ENCODE measurements around the gene RAPGEFL1. TPM values are rescaled to one million over a fixed set of nuclear protein-coding genes. Genes with fewer than 3 reads are reported as not detected.
"Not testable (repeated sequence)": the region's sequence is repeated elsewhere in the genome, so short reads cannot be mapped to it uniquely, and the experiment has no call there.

RAPGEFL1 gene
- 0.66 and 1.3 TPM in 2 replicates for total RNA-seq (2012; rRNA removed)

- Histone ChIP-seq H3K4me3 (ENCODE audit: low read length) (peak within 1 kb of the TSS; percentile 67), H3K4me2 (ENCODE audit: low read length) (peak within 1 kb of the TSS; percentile 82), H3K4me1 (ENCODE audit: control insufficient read depth, insufficient read depth, low read length) (peaks cover 24% of the 10 kb centered on the region), H3K9me3 (replicated peaks; ENCODE audit: low read length) (no peaks in the 10 kb centered on the region), H3K9ac (ENCODE audit: low read depth, low read length) (no peak within 1 kb of the TSS), H3K36me3 (ENCODE audit: insufficient read depth, low read length) (peaks cover 25% of the 10 kb centered on the region), H3K27me3 (ENCODE audit: control insufficient read depth, insufficient read depth, low read length) (no peaks in the 10 kb centered on the region)
These were observed at the start of gene RAPGEFL1 for GRCh38 chr17:40177275-40177874. Gene RAPGEFL1 (plus strand): TSS chr17:40177470. CDS start chr17:40177862, 392 bp downstream.

GRCh38 chr17:40129498-40129897 is 47.8 kb upstream of the RAPGEFL1 start:
- Histone ChIP-seq H3K27me3 (ENCODE audit: control insufficient read depth, insufficient read depth, low read length) (no peaks in the 10 kb centered on the region), H3K36me3 (ENCODE audit: insufficient read depth, low read length) (peaks cover 73% of the 10 kb centered on the region), H3K4me3 (ENCODE audit: low read length) (no peak overlapping the region), H3K4me2 (ENCODE audit: low read length) (no peak overlapping the region), H3K9me3 (replicated peaks; ENCODE audit: low read length) (no peaks in the 10 kb centered on the region), H3K4me1 (ENCODE audit: control insufficient read depth, insufficient read depth, low read length) (peaks cover 7% of the 10 kb centered on the region), H3K9ac (ENCODE audit: low read depth, low read length) (no peak overlapping the region)

- H3K9me3 ChIP-seq (replicated peaks; ENCODE audit: low read length): no peaks in the 10 kb centered on the region
- H3K4me3 ChIP-seq (ENCODE audit: low read length): no peak overlapping the region
- no peak overlapping the region for H3K4me2 ChIP-seq (ENCODE audit: low read length)
- H3K27me3 ChIP-seq (ENCODE audit: control insufficient read depth, insufficient read depth, low read length): no peaks in the 10 kb centered on the region
- H3K4me1 ChIP-seq (ENCODE audit: control insufficient read depth, insufficient read depth, low read length): peaks cover 2% of the 10 kb centered on the region
- peaks cover 81% of the 10 kb centered on the region for H3K36me3 ChIP-seq (ENCODE audit: insufficient read depth, low read length)
- no peak overlapping the region for H3K9ac ChIP-seq (ENCODE audit: low read depth, low read length)
These were observed 46.8 kb upstream of the RAPGEFL1 start for GRCh38 chr17:40130352-40131042.

GRCh38 chr17:40134184-40134583 is 43.1 kb upstream of the RAPGEFL1 start:
- Histone ChIP-seq H3K27me3 (ENCODE audit: control insufficient read depth, insufficient read depth, low read length) (no peaks in the 10 kb centered on the region), H3K36me3 (ENCODE audit: insufficient read depth, low read length) (peaks cover 78% of the 10 kb centered on the region), H3K4me1 (ENCODE audit: control insufficient read depth, insufficient read depth, low read length) (peaks cover 4% of the 10 kb centered on the region), H3K9ac (ENCODE audit: low read depth, low read length) (no peak overlapping the region), H3K4me2 (ENCODE audit: low read length) (no peak overlapping the region), H3K4me3 (ENCODE audit: low read length) (no peak overlapping the region), H3K9me3 (replicated peaks; ENCODE audit: low read length) (no peaks in the 10 kb centered on the region)

GRCh38 chr17:40135817-40136216 is 41.5 kb upstream of the RAPGEFL1 start:
- Histone ChIP-seq H3K9me3 (replicated peaks; ENCODE audit: low read length) (no peaks in the 10 kb centered on the region), H3K27me3 (ENCODE audit: control insufficient read depth, insufficient read depth, low read length) (no peaks in the 10 kb centered on the region), H3K4me3 (ENCODE audit: low read length) (no peak overlapping the region), H3K4me1 (ENCODE audit: control insufficient read depth, insufficient read depth, low read length) (peaks cover 8% of the 10 kb centered on the region), H3K9ac (ENCODE audit: low read depth, low read length) (no peak overlapping the region), H3K36me3 (ENCODE audit: insufficient read depth, low read length) (peaks cover 62% of the 10 kb centered on the region), H3K4me2 (ENCODE audit: low read length) (no peak overlapping the region)

- H3K27me3 ChIP-seq (ENCODE audit: control insufficient read depth, insufficient read depth, low read length): no peaks in the 10 kb centered on the region
- peak overlapping the region; percentile 72 for H3K4me3 ChIP-seq (ENCODE audit: low read length)
- H3K9me3 ChIP-seq (replicated peaks; ENCODE audit: low read length): no peaks in the 10 kb centered on the region
- peak overlapping the region; percentile 78 for H3K9ac ChIP-seq (ENCODE audit: low read depth, low read length)
- peaks cover 22% of the 10 kb centered on the region for H3K4me1 ChIP-seq (ENCODE audit: control insufficient read depth, insufficient read depth, low read length)
- peaks cover 37% of the 10 kb centered on the region for H3K36me3 ChIP-seq (ENCODE audit: insufficient read depth, low read length)
- peak overlapping the region; percentile 82 for H3K4me2 ChIP-seq (ENCODE audit: low read length)
These were observed 37.7 kb upstream of the RAPGEFL1 start for GRCh38 chr17:40139566-40140058.

DNA sequence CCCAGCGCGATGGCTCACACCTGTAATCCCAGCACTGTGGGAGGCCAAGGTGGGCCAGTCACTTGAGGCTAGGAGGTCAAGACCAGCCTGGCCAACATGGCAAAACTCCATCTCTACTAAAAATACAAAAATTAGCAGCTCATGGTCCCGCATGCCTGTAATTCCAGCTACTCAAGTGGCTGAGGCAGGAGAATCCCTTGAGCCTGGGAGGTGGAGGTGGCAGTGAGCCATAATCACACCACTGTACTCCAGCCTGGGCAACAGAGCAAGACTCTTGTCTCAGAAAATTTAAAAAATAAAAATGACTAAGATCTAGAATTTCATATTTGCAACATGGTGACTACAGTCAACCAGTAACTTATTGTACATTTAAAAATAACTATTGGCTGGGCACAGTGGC is 34.1 kb upstream of the RAPGEFL1 start:
- not testable (repeated sequence) for H3K27me3 ChIP-seq (ENCODE audit: control insufficient read depth, insufficient read depth, low read length); H3K4me2 ChIP-seq (ENCODE audit: low read length); H3K9ac ChIP-seq (ENCODE audit: low read depth, low read length); H3K4me3 ChIP-seq (ENCODE audit: low read length); H3K9me3 ChIP-seq (replicated peaks; ENCODE audit: low read length)
- H3K4me1 ChIP-seq (ENCODE audit: control insufficient read depth, insufficient read depth, low read length): peaks cover 22% of the 10 kb centered on the region
- peaks cover 24% of the 10 kb centered on the region for H3K36me3 ChIP-seq (ENCODE audit: insufficient read depth, low read length)

DNA sequence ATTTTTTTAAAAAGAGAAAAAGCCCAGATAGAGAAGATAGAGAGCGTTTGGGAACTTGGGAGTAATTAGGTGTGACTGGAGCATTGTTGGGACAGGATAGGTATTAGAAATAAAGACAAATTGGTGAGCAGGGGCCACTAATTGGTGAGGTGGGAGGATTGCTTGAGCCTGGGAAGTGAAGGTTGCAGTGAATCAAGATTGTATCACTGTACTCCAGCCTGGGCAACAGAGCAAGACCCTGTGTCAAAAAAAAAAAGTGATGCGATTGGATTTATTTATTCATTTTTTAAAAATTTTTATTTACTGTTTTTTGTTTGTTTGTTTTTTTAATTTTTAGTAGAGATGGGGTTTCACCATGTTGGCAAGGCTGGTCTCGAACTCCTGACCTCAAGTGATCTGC is 31.8 kb upstream of the RAPGEFL1 start:
- Histone ChIP-seq H3K4me1 (ENCODE audit: control insufficient read depth, insufficient read depth, low read length) (peaks cover 14% of the 10 kb centered on the region), H3K4me3 (ENCODE audit: low read length) (no peak overlapping the region), H3K9ac (ENCODE audit: low read depth, low read length) (no peak overlapping the region), H3K9me3 (replicated peaks; ENCODE audit: low read length) (no peaks in the 10 kb centered on the region), H3K36me3 (ENCODE audit: insufficient read depth, low read length) (peaks cover 46% of the 10 kb centered on the region), H3K27me3 (ENCODE audit: control insufficient read depth, insufficient read depth, low read length) (no peaks in the 10 kb centered on the region), H3K4me2 (ENCODE audit: low read length) (no peak overlapping the region)

DNA sequence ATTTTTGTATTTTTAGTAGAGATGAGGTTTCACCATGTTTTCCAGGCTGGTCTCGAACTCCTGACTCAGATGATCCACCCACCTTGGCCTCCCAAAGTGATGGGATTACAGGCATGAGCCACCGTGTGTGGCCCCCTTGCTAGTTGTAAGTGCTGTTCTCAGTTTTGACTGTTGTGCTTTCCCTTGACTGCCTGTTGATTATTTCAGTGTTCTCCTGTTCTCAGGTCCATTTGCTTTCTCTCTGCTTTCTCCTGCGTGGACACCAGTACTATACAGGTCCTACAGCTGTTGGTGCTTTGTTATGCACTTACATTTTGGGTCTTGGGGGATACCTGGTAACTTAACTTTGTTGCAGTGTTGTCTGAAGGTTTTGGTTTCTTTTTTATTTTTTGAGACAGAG is 28.7 kb upstream of the RAPGEFL1 start:
- Histone ChIP-seq H3K36me3 (ENCODE audit: insufficient read depth, low read length) (peaks cover 56% of the 10 kb centered on the region), H3K4me1 (ENCODE audit: control insufficient read depth, insufficient read depth, low read length) (peaks cover 7% of the 10 kb centered on the region), H3K4me2 (ENCODE audit: low read length) (no peak overlapping the region), H3K4me3 (ENCODE audit: low read length) (no peak overlapping the region), H3K27me3 (ENCODE audit: control insufficient read depth, insufficient read depth, low read length) (no peaks in the 10 kb centered on the region), H3K9ac (ENCODE audit: low read depth, low read length) (no peak overlapping the region), H3K9me3 (replicated peaks; ENCODE audit: low read length) (no peaks in the 10 kb centered on the region)

DNA sequence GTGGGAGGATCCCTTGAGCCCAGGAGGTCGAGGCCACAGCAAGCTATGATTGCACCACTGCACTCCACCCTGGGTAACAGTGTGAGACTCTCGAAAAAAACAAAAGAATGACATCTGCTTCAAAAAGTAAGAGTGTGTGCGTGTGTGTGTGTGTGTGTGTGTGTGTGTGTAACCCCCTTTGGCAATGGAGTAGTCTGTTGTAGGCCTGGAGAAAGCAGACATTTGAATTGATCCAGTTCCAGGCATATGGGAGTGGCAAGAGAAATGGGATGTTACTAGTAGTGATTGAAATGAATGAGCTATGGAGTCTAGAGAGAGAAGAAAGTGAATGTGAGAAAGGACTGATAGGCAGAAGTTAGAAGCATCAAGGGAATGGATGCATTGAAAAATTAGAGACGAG is 27.0 kb upstream of the RAPGEFL1 start:
- no peaks in the 10 kb centered on the region for H3K27me3 ChIP-seq (ENCODE audit: control insufficient read depth, insufficient read depth, low read length)
- H3K4me1 ChIP-seq (ENCODE audit: control insufficient read depth, insufficient read depth, low read length): peaks cover 10% of the 10 kb centered on the region
- H3K9me3 ChIP-seq (replicated peaks; ENCODE audit: low read length): no peaks in the 10 kb centered on the region
- H3K4me2 ChIP-seq (ENCODE audit: low read length): no peak overlapping the region
- H3K9ac ChIP-seq (ENCODE audit: low read depth, low read length): no peak overlapping the region
- peaks cover 72% of the 10 kb centered on the region for H3K36me3 ChIP-seq (ENCODE audit: insufficient read depth, low read length)
- no peak overlapping the region for H3K4me3 ChIP-seq (ENCODE audit: low read length)

DNA sequence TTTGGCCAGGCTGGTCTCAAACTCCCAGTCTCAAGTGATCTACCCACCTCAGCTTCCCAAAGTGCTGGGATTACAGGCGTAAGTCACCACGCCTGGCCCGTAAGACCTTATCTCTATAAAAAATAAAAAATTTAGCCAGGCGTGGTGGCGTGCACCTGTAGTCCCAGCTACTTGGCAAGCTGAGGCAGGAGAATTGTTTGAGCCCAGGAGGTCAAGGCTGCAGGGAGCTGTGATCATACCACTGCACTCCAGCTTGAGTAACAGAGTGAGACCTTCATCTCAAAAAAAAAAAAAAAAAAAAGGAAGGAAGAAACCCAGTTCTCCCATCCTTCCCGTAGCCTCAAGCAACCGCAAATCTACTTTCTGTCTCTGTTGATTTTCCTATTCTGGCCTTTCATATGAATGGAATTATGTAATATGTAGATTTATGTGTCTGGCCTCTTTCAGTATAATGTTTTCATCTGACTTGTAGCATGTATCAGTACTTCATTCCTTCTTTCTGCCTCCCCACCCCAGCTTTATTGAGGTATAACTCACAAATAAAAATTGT is 25.8 kb upstream of the RAPGEFL1 start:
- Histone ChIP-seq H3K4me2 (ENCODE audit: low read length) (no peak overlapping the region), H3K36me3 (ENCODE audit: insufficient read depth, low read length) (peaks cover 70% of the 10 kb centered on the region), H3K27me3 (ENCODE audit: control insufficient read depth, insufficient read depth, low read length) (no peaks in the 10 kb centered on the region), H3K9me3 (replicated peaks; ENCODE audit: low read length) (no peaks in the 10 kb centered on the region), H3K4me3 (ENCODE audit: low read length) (no peak overlapping the region), H3K9ac (ENCODE audit: low read depth, low read length) (no peak overlapping the region), H3K4me1 (ENCODE audit: control insufficient read depth, insufficient read depth, low read length) (peaks cover 10% of the 10 kb centered on the region)
